Measurements from ENCODE around the gene TRAPPC14.

Gene TRAPPC14

GRCh38 chr7:100163006-100163531, 4.5 kb upstream of the TRAPPC14 start:
- no peak for TF ChIP-seq CTCF (IDR thresholded peaks at IDR 0.05; ENCODE audit: poor library complexity, severe bottlenecking)
- DNase-seq (ENCODE audit: low spot score) = no peak
- H3K27me3 ChIP-seq (ENCODE audit: insufficient read depth, poor library complexity, severe bottlenecking) = no peaks in the 10 kb centered on the region

GRCh38 chr7:100160067-100160466, 1.5 kb upstream of the TRAPPC14 start:
- no peak for TF ChIP-seq CTCF (IDR thresholded peaks at IDR 0.05; ENCODE audit: poor library complexity, severe bottlenecking)
- Histone ChIP-seq H3K4me1 (ENCODE audit: insufficient read depth, poor library complexity, severe bottlenecking) (peaks cover 4% of the 10 kb centered on the region), H3K9me3 (ENCODE audit: severe bottlenecking) (no peaks in the 10 kb centered on the region), H3K4me3 (ENCODE audit: severe bottlenecking) (no peak overlapping the region), H3K27me3 (ENCODE audit: insufficient read depth, poor library complexity, severe bottlenecking) (no peaks in the 10 kb centered on the region), H3K27ac (ENCODE audit: poor library complexity, severe bottlenecking) (no peak overlapping the region), H3K36me3 (ENCODE audit: low read depth) (peaks cover 21% of the 10 kb centered on the region)
- DNase-seq (ENCODE audit: low spot score) (no peak), ATAC-seq (ENCODE audit: low read depth) (no peak)

More at GRCh38 chr7:100163006-100163531, 4.5 kb upstream of the TRAPPC14 start:
- Histone ChIP-seq H3K4me1 (ENCODE audit: insufficient read depth, poor library complexity, severe bottlenecking) (peaks cover 7% of the 10 kb centered on the region), H3K4me3 (ENCODE audit: severe bottlenecking) (no peak overlapping the region), H3K36me3 (ENCODE audit: low read depth) (no peaks in the 10 kb centered on the region), H3K27ac (ENCODE audit: poor library complexity, severe bottlenecking) (peak overlapping the region; percentile 52), H3K9me3 (ENCODE audit: severe bottlenecking) (no peaks in the 10 kb centered on the region)
- peak; percentile 87 for ATAC-seq (ENCODE audit: low read depth)

GRCh38 chr7:100159099-100159623, 638 bp upstream of the TRAPPC14 start:
- peak overlapping the region; percentile 93 for H3K4me3 ChIP-seq (ENCODE audit: severe bottlenecking)
- H3K36me3 ChIP-seq (ENCODE audit: low read depth) = peaks cover 22% of the 10 kb centered on the region
- H3K27ac ChIP-seq (ENCODE audit: poor library complexity, severe bottlenecking) = peak overlapping the region; percentile 71
- peaks cover 4% of the 10 kb centered on the region for H3K4me1 ChIP-seq (ENCODE audit: insufficient read depth, poor library complexity, severe bottlenecking)
- DNase-seq (ENCODE audit: low spot score) = no peak
- no peak for TF ChIP-seq CTCF (IDR thresholded peaks at IDR 0.05; ENCODE audit: poor library complexity, severe bottlenecking)
- no peaks in the 10 kb centered on the region for H3K27me3 ChIP-seq (ENCODE audit: insufficient read depth, poor library complexity, severe bottlenecking)
- ATAC-seq (ENCODE audit: low read depth) = no peak
- H3K9me3 ChIP-seq (ENCODE audit: severe bottlenecking) = no peaks in the 10 kb centered on the region

- peak; percentile 69 for ATAC-seq (ENCODE audit: low read depth)
- H3K27me3 ChIP-seq (ENCODE audit: insufficient read depth, poor library complexity, severe bottlenecking) = no peaks in the 10 kb centered on the region
- no peak for DNase-seq (ENCODE audit: low spot score)
- H3K4me3 ChIP-seq (ENCODE audit: severe bottlenecking) = peak overlapping the region; percentile 93
- H3K36me3 ChIP-seq (ENCODE audit: low read depth) = peaks cover 35% of the 10 kb centered on the region
- no peaks in the 10 kb centered on the region for H3K4me1 ChIP-seq (ENCODE audit: insufficient read depth, poor library complexity, severe bottlenecking)
- no peaks in the 10 kb centered on the region for H3K9me3 ChIP-seq (ENCODE audit: severe bottlenecking)
- peak overlapping the region; percentile 71 for H3K27ac ChIP-seq (ENCODE audit: poor library complexity, severe bottlenecking)
- peak; percentile 14 for TF ChIP-seq CTCF (IDR thresholded peaks at IDR 0.05; ENCODE audit: poor library complexity, severe bottlenecking)
These were observed 942 bp downstream of the TRAPPC14 start for GRCh38 chr7:100157334-100158228.

- H3K27ac ChIP-seq (ENCODE audit: poor library complexity, severe bottlenecking) = peak overlapping the region; percentile 71
- no peak for ATAC-seq (ENCODE audit: low read depth)
- no peak overlapping the region for H3K4me3 ChIP-seq (ENCODE audit: severe bottlenecking)
- no peaks in the 10 kb centered on the region for H3K4me1 ChIP-seq (ENCODE audit: insufficient read depth, poor library complexity, severe bottlenecking)
- no peak for TF ChIP-seq CTCF (IDR thresholded peaks at IDR 0.05; ENCODE audit: poor library complexity, severe bottlenecking)
- no peaks in the 10 kb centered on the region for H3K9me3 ChIP-seq (ENCODE audit: severe bottlenecking)
- no peaks in the 10 kb centered on the region for H3K27me3 ChIP-seq (ENCODE audit: insufficient read depth, poor library complexity, severe bottlenecking)
- DNase-seq (ENCODE audit: low spot score) = no peak
- peaks cover 41% of the 10 kb centered on the region for H3K36me3 ChIP-seq (ENCODE audit: low read depth)
These were observed 1.5 kb downstream of the TRAPPC14 start for GRCh38 chr7:100157069-100157333.
